ENCODE measurements around the gene TEX26.

The TEX26 gene

GRCh38 chr13:30983431-30983830, 51.0 kb downstream of the TEX26 start:
- H3K4me3 ChIP-seq (ENCODE audit: low read depth in 1 of 2, low read length in 2 of 2): no peak overlapping the region
- H3K27ac ChIP-seq (ENCODE audit: low read depth, low read length): no peak overlapping the region
- H3K9ac ChIP-seq (ENCODE audit: low read length): no peak overlapping the region
- no peaks in the 10 kb centered on the region for H3K27me3 ChIP-seq (ENCODE audit: control insufficient read depth in 1 of 2, insufficient read depth in 2 of 2, low read length in 2 of 2)
- no peaks in the 10 kb centered on the region for H3K4me1 ChIP-seq (ENCODE audit: insufficient read depth, low read length)
- no peaks in the 10 kb centered on the region for H3K9me3 ChIP-seq (ENCODE audit: low read length)
- H3K36me3 ChIP-seq (ENCODE audit: insufficient read depth, low read length): no peaks in the 10 kb centered on the region

- Histone ChIP-seq H3K4me1 (ENCODE audit: insufficient read depth, low read length) (no peaks in the 10 kb centered on the region), H3K27ac (ENCODE audit: low read depth, low read length) (no peak overlapping the region), H3K9ac (ENCODE audit: low read length) (no peak overlapping the region)
These were observed 52.2 kb downstream of the TEX26 start for GRCh38 chr13:30984620-30985019.

DNA sequence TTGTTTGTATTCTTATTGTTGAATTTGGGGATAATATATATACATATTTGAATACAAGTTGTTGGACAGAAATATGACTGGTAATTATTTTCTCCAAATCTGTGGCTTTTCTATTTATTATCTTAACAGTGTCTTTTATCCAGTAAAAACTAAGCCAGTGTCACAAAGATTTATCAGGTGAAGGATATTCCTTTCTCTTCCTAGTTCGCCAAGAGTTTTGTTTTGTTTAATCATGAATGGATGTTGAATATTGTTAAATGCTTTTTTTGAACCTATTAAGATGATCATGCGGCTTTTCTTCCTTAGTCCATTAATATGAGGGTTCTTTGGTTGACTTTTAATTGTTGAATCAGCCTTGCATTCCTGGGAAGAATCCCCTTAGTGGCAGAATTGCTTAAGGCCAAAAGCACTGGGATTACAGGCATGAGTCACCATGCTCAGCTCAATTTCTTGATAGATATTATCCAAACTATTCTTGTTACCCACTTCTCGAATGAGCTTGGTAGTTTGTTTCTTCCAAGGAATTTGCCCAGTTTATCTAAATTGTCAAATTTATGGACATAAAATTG, 53.3 kb downstream of the TEX26 start:
- no peaks in the 10 kb centered on the region for H3K9me3 ChIP-seq (ENCODE audit: low read length)
- no peaks in the 10 kb centered on the region for H3K4me1 ChIP-seq (ENCODE audit: insufficient read depth, low read length)
- no peaks in the 10 kb centered on the region for H3K27me3 ChIP-seq (ENCODE audit: control insufficient read depth in 1 of 2, insufficient read depth in 2 of 2, low read length in 2 of 2)
- H3K36me3 ChIP-seq (ENCODE audit: insufficient read depth, low read length): no peaks in the 10 kb centered on the region
- H3K27ac ChIP-seq (ENCODE audit: low read depth, low read length): no peak overlapping the region
- no peak overlapping the region for H3K4me3 ChIP-seq (ENCODE audit: low read depth in 1 of 2, low read length in 2 of 2)
- no peak overlapping the region for H3K9ac ChIP-seq (ENCODE audit: low read length)

More at GRCh38 chr13:30984620-30985019, 52.2 kb downstream of the TEX26 start:
- Histone ChIP-seq H3K4me3 (ENCODE audit: low read depth in 1 of 2, low read length in 2 of 2) (no peak overlapping the region), H3K9me3 (ENCODE audit: low read length) (no peaks in the 10 kb centered on the region), H3K36me3 (ENCODE audit: insufficient read depth, low read length) (no peaks in the 10 kb centered on the region), H3K27me3 (ENCODE audit: control insufficient read depth in 1 of 2, insufficient read depth in 2 of 2, low read length in 2 of 2) (no peaks in the 10 kb centered on the region)

DNA sequence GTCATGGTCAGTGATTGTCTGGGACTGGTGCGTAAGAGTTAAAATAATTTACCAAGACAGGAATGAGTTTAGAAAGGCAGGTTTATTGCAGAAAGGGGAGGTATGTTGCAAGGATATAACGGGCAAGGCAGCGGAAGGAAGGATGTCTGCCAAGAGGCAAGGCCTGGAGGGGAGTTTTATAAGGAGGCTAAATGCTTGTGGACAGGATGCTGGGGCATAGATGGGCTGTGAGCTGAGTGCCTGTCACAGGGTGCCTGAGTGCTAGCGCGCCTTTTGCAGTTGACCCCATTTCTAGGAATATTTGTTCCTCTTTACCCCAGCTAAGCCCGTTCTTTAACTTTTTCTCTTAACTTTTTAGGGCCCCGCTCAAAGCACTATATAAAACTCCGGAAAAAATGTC, 58.7 kb downstream of the TEX26 start:
- no peaks in the 10 kb centered on the region for H3K4me1 ChIP-seq (ENCODE audit: insufficient read depth, low read length)
- H3K9ac ChIP-seq (ENCODE audit: low read length): no peak overlapping the region
- H3K27ac ChIP-seq (ENCODE audit: low read depth, low read length): no peak overlapping the region
- no peaks in the 10 kb centered on the region for H3K36me3 ChIP-seq (ENCODE audit: insufficient read depth, low read length)
- H3K9me3 ChIP-seq (ENCODE audit: low read length): no peaks in the 10 kb centered on the region
- H3K4me3 ChIP-seq (ENCODE audit: low read depth in 1 of 2, low read length in 2 of 2): no peak overlapping the region
- H3K27me3 ChIP-seq (ENCODE audit: control insufficient read depth in 1 of 2, insufficient read depth in 2 of 2, low read length in 2 of 2): no peaks in the 10 kb centered on the region

DNA sequence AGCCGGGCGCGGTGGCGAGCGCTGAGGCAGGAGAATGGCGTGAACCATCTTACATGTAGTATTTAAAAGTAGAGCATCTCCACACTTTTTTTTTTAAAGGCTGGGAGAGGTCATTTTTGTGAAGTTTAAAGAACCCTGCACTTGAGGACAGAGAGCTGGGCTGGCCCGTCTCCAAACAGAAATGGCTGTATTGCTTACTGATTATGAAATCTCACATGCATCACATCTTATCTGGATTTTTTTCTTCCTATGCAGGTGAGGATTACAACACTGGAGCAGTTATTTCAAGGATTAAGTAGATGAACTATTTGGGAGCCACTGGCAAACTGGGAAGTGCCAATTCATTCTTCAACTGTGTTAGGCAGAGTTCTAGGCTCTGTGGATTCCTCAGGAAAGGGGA, 59.5 kb downstream of the TEX26 start:
- Histone ChIP-seq H3K9me3 (ENCODE audit: low read length) (no peaks in the 10 kb centered on the region), H3K4me1 (ENCODE audit: insufficient read depth, low read length) (no peaks in the 10 kb centered on the region), H3K9ac (ENCODE audit: low read length) (no peak overlapping the region), H3K4me3 (ENCODE audit: low read depth in 1 of 2, low read length in 2 of 2) (no peak overlapping the region), H3K27ac (ENCODE audit: low read depth, low read length) (no peak overlapping the region), H3K27me3 (ENCODE audit: control insufficient read depth in 1 of 2, insufficient read depth in 2 of 2, low read length in 2 of 2) (no peaks in the 10 kb centered on the region), H3K36me3 (ENCODE audit: insufficient read depth, low read length) (no peaks in the 10 kb centered on the region)

- H3K36me3 ChIP-seq (ENCODE audit: insufficient read depth, low read length): no peaks in the 10 kb centered on the region
These were observed 62.9 kb downstream of the TEX26 start for GRCh38 chr13:30995331-30995730.

DNA sequence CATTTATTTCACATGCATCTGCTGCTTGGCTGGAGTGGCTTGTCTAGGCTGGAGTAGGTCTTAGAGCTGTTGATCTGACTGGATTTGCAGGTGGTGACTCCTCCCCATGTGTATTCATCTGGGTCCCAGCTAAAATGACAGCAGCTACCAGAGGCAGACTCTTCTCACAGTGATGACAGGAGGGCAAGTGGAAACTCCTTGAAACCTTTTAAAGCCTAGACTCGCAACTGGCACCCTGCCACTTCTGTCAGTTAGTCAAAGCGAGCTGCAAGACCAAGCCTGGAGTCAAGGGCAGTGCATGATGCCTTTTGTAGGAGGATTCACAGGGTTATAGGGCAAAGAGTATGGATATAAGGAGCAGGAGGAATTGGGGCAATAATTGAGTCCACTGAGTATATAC, 65.2 kb downstream of the TEX26 start:
- H3K27ac ChIP-seq (ENCODE audit: low read depth, low read length): no peak overlapping the region
- H3K27me3 ChIP-seq (ENCODE audit: control insufficient read depth in 1 of 2, insufficient read depth in 2 of 2, low read length in 2 of 2): no peaks in the 10 kb centered on the region
- H3K9ac ChIP-seq (ENCODE audit: low read length): no peak overlapping the region
- H3K36me3 ChIP-seq (ENCODE audit: insufficient read depth, low read length): no peaks in the 10 kb centered on the region
- H3K9me3 ChIP-seq (ENCODE audit: low read length): no peaks in the 10 kb centered on the region
- peaks cover 8% of the 10 kb centered on the region for H3K4me1 ChIP-seq (ENCODE audit: insufficient read depth, low read length)
- no peak overlapping the region for H3K4me3 ChIP-seq (ENCODE audit: low read depth in 1 of 2, low read length in 2 of 2)

More at GRCh38 chr13:30995331-30995730, 62.9 kb downstream of the TEX26 start:
- no peaks in the 10 kb centered on the region for H3K27me3 ChIP-seq (ENCODE audit: control insufficient read depth in 1 of 2, insufficient read depth in 2 of 2, low read length in 2 of 2)
- H3K9me3 ChIP-seq (ENCODE audit: low read length): no peaks in the 10 kb centered on the region
- no peak overlapping the region for H3K27ac ChIP-seq (ENCODE audit: low read depth, low read length)
- no peak overlapping the region for H3K4me3 ChIP-seq (ENCODE audit: low read depth in 1 of 2, low read length in 2 of 2)
- H3K9ac ChIP-seq (ENCODE audit: low read length): no peak overlapping the region
- H3K4me1 ChIP-seq (ENCODE audit: insufficient read depth, low read length): peaks cover 8% of the 10 kb centered on the region

GRCh38 chr13:30998136-30999088, 66.0 kb downstream of the TEX26 start:
- H3K4me3 ChIP-seq (ENCODE audit: low read depth in 1 of 2, low read length in 2 of 2): no peak overlapping the region
- H3K9ac ChIP-seq (ENCODE audit: low read length): no peak overlapping the region
- no peaks in the 10 kb centered on the region for H3K36me3 ChIP-seq (ENCODE audit: insufficient read depth, low read length)
- H3K4me1 ChIP-seq (ENCODE audit: insufficient read depth, low read length): peaks cover 8% of the 10 kb centered on the region
- H3K9me3 ChIP-seq (ENCODE audit: low read length): no peaks in the 10 kb centered on the region
- no peak overlapping the region for H3K27ac ChIP-seq (ENCODE audit: low read depth, low read length)
- H3K27me3 ChIP-seq (ENCODE audit: control insufficient read depth in 1 of 2, insufficient read depth in 2 of 2, low read length in 2 of 2): no peaks in the 10 kb centered on the region

DNA sequence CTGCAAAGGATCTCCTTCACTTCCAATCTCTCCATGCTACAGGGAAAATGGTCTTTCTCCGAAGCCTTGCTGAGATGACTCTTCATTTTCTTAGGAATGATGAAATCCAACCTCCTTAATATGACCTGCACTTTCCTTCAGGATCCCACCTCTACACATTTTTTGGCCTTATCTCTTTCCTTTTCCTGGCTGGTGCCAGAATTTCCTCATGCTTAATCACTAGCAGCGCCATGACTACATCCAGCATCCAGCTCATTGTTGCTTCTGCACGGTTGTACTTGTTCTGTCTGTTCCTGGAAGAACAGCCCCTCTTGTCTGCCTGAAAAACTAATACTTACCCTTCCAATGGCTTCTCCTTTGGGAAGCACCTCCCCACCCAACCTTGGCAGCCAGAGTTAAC, 68.4 kb downstream of the TEX26 start:
- peaks cover 0 to 5% of the 10 kb centered on the region in 2 donors for H3K27me3 ChIP-seq (ENCODE audit: control insufficient read depth in 1 of 2, insufficient read depth in 2 of 2, low read length in 2 of 2)
- no peaks in the 10 kb centered on the region for H3K36me3 ChIP-seq (ENCODE audit: insufficient read depth, low read length)
- no peak overlapping the region for H3K4me3 ChIP-seq (ENCODE audit: low read depth in 1 of 2, low read length in 2 of 2)
- H3K9me3 ChIP-seq (ENCODE audit: low read length): no peaks in the 10 kb centered on the region
- no peak overlapping the region for H3K9ac ChIP-seq (ENCODE audit: low read length)
- H3K4me1 ChIP-seq (ENCODE audit: insufficient read depth, low read length): peaks cover 8% of the 10 kb centered on the region
- no peak overlapping the region for H3K27ac ChIP-seq (ENCODE audit: low read depth, low read length)

DNA sequence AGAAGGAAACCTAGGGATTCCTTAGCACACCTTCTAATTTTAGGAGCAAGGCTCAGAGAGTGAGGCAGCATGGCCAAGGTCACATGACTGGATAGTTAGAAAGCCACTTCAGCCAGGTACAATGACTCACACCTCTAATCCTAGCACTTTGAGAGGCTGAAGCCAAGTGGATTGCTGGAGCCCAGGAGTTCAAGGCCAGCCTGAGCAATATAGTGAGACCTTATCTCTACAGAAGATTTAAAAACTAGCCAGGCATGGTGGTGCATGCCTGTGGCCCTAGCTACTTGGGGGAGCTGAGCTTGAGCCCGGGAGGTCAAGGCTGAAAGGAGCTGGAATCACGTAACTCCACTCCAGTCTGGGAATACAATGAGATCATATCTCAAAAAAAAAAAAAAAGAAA, 69.2 kb downstream of the TEX26 start:
- H3K36me3 ChIP-seq (ENCODE audit: insufficient read depth, low read length): no peaks in the 10 kb centered on the region
- no peak overlapping the region for H3K27ac ChIP-seq (ENCODE audit: low read depth, low read length)
- no peaks in the 10 kb centered on the region for H3K9me3 ChIP-seq (ENCODE audit: low read length)
- peaks cover 8% of the 10 kb centered on the region for H3K4me1 ChIP-seq (ENCODE audit: insufficient read depth, low read length)
- peaks cover 0 to 5% of the 10 kb centered on the region in 2 donors for H3K27me3 ChIP-seq (ENCODE audit: control insufficient read depth in 1 of 2, insufficient read depth in 2 of 2, low read length in 2 of 2)
- no peak overlapping the region for H3K9ac ChIP-seq (ENCODE audit: low read length)
- no peak overlapping the region for H3K4me3 ChIP-seq (ENCODE audit: low read depth in 1 of 2, low read length in 2 of 2)

DNA sequence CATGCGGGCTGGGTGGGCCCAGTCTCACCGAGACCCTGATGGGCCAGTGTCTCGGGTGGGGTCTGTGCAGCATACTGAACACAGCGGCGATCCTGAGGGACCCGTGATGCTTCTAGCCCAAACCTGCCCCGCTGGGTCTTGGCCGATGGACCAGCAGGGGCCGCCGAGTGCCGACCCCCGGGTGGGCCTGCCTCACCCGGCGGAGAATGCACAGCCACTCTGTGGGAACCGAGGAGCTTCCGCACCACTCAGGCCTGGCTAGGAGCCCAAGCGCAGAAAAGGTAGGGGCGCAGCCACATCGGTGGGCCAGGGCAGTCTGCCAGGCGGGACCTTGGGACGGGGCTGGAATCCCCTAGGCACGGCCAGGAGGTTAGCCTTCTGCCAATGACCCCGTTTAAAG, 72.6 kb downstream of the TEX26 start:
- Histone ChIP-seq H3K27me3 (ENCODE audit: control insufficient read depth in 1 of 2, insufficient read depth in 2 of 2, low read length in 2 of 2) (peaks cover 0 to 5% of the 10 kb centered on the region in 2 donors), H3K27ac (ENCODE audit: low read depth, low read length) (no peak overlapping the region), H3K9me3 (ENCODE audit: low read length) (no peaks in the 10 kb centered on the region), H3K4me3 (ENCODE audit: low read depth in 1 of 2, low read length in 2 of 2) (no peak overlapping the region), H3K4me1 (ENCODE audit: insufficient read depth, low read length) (no peaks in the 10 kb centered on the region), H3K9ac (ENCODE audit: low read length) (no peak overlapping the region), H3K36me3 (ENCODE audit: insufficient read depth, low read length) (no peaks in the 10 kb centered on the region)

Data from muscle layer of colon (tissue), 2 donors.